ENCODE measurements around the gene LTA.

The LTA gene

DNA sequence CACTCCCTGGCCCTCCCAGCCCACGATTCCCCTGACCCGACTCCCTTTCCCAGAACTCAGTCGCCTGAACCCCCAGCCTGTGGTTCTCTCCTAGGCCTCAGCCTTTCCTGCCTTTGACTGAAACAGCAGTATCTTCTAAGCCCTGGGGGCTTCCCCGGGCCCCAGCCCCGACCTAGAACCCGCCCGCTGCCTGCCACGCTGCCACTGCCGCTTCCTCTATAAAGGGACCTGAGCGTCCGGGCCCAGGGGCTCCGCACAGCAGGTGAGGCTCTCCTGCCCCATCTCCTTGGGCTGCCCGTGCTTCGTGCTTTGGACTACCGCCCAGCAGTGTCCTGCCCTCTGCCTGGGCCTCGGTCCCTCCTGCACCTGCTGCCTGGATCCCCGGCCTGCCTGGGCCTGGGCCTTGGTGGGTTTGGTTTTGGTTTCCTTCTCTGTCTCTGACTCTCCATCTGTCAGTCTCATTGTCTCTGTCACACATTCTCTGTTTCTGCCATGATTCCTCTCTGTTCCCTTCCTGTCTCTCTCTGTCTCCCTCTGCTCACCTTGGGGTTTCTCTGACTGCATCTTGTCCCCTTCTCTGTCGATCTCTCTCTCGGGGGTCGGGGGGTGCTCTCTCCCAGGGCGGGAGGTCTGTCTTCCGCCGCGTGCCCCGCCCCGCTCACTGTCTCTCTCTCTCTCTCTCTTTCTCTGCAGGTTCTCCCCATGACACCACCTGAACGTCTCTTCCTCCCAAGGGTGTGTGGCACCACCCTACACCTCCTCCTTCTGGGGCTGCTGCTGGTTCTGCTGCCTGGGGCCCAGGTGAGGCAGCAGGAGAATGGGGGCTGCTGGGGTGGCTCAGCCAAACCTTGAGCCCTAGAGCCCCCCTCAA lies at the start of gene LTA:
LTA (plus strand) TSS at position 249 of the 871 bp plus-strand sequence; CDS start at position 703, 454 bp downstream.
- no peak for DNase-seq

DNA sequence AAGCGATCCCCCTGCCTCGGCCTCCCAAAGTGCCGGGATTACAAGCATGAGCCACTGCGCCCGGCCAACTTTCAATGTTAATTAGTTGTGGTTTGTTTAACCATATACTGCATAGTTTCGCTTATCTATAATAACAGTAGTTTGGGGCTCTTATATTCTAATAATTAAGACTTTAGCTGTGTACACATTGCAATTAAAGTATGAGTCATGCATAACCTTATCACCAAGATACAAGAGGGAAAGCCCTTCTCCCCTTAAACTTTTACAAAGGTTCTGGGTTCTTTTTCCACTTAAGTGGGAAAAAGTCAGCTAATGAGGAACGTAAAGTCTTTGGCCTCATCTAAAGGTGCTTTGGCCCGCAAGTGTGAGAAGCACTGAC lies 46.5 kb upstream of the LTA start:
- DNase-seq = no peak

DNA sequence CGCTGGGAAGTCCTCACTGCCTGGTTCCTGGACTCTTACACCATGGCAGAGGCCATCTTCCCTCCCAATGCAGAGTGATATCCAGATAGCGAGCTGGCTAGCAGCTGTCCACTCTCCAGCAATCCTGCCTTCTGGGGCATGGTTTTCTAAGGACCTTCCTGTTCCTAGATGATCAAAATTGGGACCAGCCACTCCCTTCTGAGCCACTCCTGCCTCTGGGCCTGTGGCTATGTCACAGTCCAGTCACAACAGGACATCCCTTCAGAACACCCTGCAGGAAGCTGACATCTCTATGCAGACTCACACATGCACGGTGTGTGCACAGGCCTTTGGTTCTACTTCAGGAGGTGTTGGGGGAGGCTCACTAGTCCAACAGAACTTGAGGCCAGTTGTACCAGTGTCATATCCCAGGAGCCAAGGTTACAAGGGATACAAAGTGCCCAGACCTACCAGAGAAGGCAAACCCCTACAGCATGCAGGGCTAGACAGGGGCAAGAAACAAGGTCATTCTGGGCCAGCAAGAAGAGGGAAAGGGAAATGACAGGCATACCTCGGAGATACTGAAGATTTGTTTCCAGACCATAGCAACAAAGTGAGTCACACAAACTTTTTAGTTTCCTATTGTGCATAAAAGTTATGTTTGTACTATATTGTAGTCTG lies 46.0 kb upstream of the LTA start:
- DNase-seq = no peak

- no peak for DNase-seq
Measured at GRCh38 chr6:31528307-31528777, 43.7 kb upstream of the LTA start.

DNA sequence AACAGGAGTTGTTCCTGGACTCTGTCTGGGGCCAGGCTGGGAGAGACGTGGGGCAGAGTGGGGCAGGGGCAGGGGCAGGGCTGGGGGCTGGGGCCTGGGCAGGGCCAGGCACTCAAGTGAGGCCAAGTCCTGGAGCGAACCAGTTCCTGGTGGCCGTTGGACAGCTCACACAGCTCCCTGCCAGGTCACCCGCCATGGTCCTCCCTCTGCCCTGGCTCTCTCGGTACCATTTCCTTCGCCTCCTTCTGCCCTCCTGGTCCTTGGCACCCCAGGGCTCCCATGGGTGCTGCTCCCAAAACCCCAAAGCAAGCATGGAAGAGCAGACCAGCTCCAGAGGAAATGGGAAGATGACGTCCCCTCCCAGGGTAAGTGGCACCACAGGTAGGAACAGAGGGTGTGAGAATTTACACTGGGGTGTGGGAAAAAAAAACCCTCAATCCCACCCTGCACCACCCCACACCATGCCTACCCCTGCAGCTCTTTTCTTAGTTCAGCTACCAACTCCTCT lies 43.2 kb upstream of the LTA start, which contains the start of gene MCCD1:
MCCD1 (plus strand) TSS at position 142 of the 508 bp plus-strand sequence; CDS start at position 195, 53 bp downstream.
- no peak for DNase-seq

DNA sequence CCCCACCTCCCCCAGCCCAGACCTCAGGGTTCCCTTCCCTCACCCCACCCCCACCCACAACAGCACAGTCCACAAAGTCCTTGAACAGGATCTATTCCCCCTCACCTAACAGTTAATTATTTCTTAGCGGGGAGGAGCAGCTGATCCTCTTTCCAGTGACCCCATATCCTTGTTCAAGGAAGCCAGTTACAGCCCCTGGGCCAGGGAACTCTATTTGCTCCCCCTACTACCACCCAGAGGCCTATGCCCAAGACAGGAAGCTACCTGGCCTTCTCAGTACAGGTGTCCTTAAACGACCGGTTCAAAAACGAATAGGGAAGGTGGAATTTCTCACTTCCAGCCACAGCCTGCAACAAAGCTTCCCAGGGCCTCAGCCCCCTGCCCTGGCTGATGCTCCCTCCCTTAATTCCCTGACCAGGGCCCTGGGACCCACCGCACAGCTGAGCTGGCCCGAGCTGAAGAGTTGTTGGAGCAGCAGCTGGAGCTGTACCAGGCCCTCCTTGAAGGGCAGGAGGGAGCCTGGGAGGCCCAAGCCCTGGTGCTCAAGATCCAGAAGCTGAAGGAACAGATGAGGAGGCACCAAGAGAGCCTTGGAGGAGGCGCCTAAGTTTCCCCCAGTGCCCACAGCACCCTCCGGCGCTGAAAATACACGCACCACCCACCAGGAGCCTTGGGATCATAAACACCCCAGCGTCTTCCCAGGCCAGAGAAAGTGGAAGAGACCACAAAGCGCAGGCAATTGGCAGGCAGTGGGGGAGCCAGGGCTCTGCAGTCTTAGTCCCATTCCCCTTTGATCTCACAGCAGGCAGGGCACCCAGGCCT lies 42.5 kb upstream of the LTA start:
- no peak for DNase-seq

GRCh38 chr6:31530659-31531058 lies 41.4 kb upstream of the LTA start:
- DNase-seq = no peak

DNA sequence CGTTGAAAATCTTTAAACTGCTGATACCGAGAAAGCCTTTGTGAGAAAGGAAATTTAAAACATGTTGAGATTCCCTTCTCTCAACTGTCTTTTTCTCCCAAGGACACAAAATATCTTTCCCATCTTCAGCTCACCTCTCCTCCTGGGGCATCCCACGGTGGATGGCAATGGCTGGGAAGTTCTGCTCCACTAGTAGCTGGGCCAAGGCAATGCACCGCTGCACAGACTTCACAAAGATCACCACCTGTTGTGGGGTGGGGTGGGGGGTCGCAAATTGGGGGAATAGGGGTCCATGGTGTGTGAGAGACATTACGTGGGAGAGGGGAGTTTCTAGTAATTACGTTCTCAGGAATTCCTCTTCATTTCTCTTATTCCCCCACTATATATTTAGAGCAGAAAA lies 40.9 kb upstream of the LTA start:
- no peak for DNase-seq

DNA sequence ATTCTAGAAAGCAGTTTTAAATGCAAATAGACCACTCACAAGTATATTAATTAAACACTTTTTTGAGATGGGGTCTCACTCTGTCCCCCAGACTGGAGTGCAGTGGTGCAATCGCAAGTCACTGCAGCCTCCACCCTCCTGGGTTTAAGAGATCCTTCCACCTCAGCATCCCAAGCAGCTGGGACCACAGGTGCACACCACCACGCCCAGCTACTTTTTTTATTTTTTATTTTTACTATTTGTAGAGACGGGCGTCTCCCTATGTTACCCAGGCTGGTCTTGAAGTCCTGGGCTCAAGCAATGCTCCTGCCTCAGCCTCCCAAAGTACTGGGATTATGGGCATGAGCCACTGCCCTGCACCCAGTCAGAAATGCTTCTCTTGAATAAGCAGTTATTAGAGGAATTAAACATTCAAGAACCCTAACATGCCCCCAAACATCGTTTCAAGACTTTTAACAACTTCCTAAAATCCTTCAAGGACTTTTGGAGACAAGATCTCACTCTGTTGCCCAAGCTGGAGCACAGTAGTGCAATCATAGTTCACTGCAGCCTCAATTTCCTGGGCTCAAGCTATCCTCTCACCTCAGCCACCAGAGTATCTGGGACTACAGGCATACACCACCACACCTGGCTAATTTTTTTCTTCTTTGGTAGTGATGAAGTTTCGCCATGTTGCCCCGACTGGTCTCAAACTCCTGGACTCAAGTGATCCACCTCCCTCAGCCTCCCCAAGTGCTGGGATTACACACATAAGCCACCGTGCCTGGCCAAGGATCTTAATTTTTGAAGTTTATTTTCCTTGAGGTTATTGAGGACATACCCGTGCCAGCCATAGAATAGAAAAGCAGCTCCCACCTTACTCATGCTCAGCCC lies 40.1 kb upstream of the LTA start:
- DNase-seq = no peak

GRCh38 chr6:31532644-31533454 lies 39.2 kb upstream of the LTA start:
- no peak for DNase-seq

GRCh38 chr6:31533455-31533841 lies 38.6 kb upstream of the LTA start:
- no peak for DNase-seq

DNA sequence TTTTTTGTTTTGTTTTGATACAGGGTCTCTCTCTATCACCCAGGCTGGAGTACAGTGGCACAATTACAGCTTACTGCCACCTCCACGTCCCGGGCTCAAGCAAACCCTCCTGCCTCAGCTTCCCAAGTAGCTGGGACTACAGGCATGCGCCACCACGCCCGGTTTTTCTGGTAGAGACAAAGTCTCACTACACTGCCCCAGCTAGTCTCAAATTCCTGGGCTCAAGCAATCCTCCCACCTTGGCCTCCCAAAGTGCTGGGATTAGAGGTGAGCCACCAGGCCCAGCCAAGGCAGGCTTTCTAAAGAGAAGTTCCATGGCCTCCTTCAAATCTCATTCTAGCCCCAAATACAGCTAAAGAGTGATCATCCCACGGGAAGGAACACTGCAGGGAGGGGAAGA lies 38.1 kb upstream of the LTA start:
- DNase-seq = no peak

DNA sequence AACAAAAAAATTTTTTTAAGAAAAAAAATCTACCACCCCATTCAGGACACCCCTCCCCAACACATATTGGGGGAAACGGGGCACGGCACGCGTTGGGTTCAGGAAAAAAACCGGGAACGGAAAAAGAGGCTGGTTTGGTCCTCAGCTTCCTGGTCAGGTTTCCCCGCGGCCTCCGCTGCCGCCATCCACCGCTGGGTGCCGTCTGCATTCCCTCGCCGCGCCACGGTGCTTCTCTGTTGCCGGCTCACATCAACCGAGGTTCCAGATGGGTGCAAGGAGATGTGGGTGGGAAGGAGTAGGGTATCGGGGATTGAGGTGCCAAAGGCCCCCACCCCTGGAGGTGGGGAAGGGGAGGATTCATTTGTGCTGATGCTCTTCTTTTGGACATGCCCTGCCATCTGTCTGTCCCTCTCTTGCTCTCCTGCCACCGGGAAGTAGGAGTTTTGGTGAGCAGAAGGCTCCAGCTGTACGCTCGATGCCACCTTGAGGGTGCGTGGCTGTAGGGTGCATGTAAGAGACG lies 37.5 kb upstream of the LTA start:
- no peak for DNase-seq

DNA sequence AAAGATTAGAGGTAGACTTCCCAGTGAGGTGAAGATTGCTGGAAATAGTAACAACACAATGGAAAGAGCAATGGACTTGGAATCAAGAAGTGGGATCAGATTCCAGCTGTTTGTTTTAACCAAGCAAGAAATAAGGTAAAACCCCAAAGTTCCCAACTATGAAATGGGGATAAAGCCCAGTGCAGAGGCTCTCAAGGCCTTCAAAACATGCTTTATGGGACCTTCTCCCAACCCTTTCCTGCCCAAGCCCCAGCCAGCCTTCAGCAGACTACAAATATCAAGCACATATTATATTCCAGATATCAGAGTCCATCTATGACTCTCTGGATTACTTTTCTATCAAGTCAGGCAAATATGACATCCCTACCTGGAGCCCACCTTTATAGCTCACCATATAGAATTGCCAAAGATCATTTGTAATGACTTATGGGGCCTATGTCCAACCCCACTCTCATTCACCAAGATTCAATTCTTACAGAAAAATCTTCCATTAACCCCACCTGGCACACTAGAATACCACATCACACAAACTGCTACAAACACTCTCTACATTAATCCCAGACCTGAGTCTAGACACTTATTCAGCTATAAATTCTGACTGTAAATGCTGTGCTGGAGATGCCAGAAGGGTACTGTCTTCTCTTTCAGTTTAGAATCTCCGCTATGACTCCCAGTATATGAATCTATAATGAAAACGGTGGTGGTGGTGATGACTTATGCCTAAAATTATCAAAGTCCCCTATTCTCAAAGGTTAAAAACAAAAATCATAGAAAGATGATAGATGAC lies 36.4 kb upstream of the LTA start:
- DNase-seq = no peak

GRCh38 chr6:31538805-31539400 lies 33.2 kb upstream of the LTA start:
- DNase-seq = no peak

- no peak for DNase-seq
Measured at GRCh38 chr6:31540640-31541039, 31.4 kb upstream of the LTA start.

- no peak for DNase-seq
Measured at GRCh38 chr6:31541059-31541657, 30.9 kb upstream of the LTA start.

- peak; percentile 96 for DNase-seq
Measured at GRCh38 chr6:31541658-31542521, 30.2 kb upstream of the LTA start, which contains the start of gene DDX39B. Gene DDX39B (minus strand): TSS chr6:31542003. CDS start chr6:31540532, 1,471 bp downstream.

All from right forelimb (tissue), 1 donor.